Mammary epithelial cell (primary cell): ENCODE measurements around the gene CROCC2.

Experiments
- EZH2 ChIP-seq: IDR thresholded peaks from 2 replicates; pipeline ENCODE4 v1.6.1; 2012; ENCODE audit warnings: low read length, inconsistent platforms, borderline replicate concordance
- TF ChIP-seq, protein P1 (sequence below), 2 donors: IDR thresholded peaks in 1 of 2; conservative IDR thresholded peaks in 1 of 2; 2 replicates each; pipeline ENCODE4 v1.5.1; 2011 to 2012; ENCODE audit warnings: inconsistent platforms in 2 of 2, low read length in 2 of 2, mild to moderate bottlenecking in 2 of 2, control low read depth in 1 of 2, low read depth in 1 of 2; ENCODE audit not compliant: insufficient read depth in 1 of 2; ENCODE audit errors: extremely low read depth in 1 of 2

DNA sequence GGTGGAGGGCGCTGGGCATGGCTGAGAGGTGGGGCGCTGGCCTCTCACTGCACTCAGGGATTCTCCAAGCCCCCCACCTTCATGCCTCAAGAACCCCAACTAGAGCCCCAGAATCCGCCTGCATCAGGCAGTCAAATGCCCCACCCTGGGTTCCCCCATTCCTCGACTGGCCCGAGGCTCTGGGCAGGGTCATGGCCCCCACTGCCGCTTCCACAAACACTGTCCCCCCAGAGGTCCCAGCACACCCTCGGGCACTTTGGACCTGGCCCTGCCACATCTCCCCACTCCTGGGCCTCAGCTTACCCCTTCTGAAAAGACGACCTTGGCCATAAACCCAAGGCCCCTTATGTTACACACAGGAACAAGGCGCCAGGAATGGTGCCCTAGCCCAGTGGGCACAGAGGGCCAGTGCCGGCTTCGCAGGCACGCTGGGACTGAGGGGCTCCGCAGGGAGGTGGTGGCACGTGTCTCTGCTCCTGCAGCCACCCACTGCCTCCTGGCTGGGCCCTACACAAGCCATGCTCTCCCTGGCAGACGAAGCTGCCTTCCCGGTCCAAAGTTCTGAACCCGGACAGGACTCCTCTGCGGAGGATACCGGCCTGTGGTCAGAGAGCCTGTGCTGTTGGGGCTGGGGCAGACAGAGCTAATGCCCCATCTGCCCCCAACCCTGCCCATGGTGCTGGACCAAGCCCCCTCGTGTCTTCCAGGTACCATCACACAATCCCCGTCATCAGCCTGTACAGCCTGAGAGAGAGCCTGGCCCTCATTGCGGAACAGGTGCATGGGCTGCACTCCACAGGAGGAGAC is 30.7 kb upstream of the CROCC2 start:
- TF ChIP-seq, protein P1, sequence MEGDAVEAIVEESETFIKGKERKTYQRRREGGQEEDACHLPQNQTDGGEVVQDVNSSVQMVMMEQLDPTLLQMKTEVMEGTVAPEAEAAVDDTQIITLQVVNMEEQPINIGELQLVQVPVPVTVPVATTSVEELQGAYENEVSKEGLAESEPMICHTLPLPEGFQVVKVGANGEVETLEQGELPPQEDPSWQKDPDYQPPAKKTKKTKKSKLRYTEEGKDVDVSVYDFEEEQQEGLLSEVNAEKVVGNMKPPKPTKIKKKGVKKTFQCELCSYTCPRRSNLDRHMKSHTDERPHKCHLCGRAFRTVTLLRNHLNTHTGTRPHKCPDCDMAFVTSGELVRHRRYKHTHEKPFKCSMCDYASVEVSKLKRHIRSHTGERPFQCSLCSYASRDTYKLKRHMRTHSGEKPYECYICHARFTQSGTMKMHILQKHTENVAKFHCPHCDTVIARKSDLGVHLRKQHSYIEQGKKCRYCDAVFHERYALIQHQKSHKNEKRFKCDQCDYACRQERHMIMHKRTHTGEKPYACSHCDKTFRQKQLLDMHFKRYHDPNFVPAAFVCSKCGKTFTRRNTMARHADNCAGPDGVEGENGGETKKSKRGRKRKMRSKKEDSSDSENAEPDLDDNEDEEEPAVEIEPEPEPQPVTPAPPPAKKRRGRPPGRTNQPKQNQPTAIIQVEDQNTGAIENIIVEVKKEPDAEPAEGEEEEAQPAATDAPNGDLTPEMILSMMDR (conservative IDR thresholded peaks at IDR 0.05 in 1 of 2, IDR thresholded peaks at IDR 0.05 in 1 of 2; ENCODE audit: extremely low read depth in 1 of 2, insufficient read depth in 1 of 2, low read depth in 1 of 2, low read length in 2 of 2), result no peak
- no peak for TF ChIP-seq EZH2
